ENCODE data around the gene PMIS2.

Gene PMIS2

DNA sequence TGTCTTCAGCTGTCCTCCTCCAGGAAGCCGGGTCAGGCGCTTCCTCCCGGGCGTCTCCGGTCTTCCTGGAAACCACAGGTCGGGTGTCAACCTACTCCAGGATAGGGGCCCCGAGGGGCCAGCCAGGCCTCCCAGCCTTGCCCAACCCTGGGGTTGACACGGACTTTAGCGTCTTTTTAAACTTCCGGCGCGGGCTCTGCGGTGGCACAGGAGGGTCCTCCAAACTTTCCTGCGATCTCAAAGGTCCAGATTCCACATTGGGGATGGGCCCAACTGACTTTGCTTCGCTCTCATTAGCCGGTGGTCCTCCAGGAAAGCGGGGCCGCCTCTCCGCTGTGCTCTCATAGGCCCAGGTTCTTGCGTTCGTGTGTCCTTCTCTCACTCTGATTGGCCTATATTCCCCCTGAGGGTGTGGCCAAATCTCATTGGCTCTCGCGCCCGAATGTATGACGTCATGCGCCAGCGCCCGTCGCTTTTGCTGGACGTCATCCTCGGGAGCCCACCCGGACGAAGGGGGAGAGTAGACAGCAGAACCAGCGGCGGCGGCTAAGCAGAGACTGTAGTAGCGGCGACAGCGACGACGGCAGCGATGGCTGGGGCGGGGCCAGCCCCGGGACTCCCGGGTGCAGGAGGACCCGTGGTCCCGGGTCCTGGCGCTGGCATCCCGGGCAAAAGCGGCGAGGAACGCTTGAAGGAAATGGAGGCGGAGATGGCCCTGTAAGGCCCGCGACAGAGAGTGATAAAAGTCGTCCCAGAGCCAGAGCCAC is 42.8 kb downstream of the PMIS2 start, which contains the start of gene RBM42:
Gene RBM42, plus strand, starts transcription at position 472 of the 767 bp plus-strand sequence. Its CDS starts 118 bp downstream, at position 590.
- DNase-seq (ENCODE audit: low read depth): peak; percentile 95

DNA sequence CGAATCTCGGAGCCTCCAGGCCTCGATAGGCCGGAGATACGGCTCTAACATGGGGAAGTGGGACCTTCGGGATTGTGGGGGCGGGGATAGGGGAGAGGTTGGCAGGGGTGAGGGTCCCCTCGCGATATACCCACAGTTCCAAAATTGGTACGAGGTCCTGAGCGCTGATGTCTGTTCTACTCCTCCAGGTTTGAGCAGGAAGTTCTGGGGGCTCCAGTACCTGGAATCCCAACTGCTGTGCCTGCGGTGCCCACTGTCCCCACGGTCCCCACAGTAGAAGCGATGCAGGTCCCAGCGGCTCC is 43.3 kb downstream of the PMIS2 start:
- no peak for DNase-seq (ENCODE audit: low read depth)

DNA sequence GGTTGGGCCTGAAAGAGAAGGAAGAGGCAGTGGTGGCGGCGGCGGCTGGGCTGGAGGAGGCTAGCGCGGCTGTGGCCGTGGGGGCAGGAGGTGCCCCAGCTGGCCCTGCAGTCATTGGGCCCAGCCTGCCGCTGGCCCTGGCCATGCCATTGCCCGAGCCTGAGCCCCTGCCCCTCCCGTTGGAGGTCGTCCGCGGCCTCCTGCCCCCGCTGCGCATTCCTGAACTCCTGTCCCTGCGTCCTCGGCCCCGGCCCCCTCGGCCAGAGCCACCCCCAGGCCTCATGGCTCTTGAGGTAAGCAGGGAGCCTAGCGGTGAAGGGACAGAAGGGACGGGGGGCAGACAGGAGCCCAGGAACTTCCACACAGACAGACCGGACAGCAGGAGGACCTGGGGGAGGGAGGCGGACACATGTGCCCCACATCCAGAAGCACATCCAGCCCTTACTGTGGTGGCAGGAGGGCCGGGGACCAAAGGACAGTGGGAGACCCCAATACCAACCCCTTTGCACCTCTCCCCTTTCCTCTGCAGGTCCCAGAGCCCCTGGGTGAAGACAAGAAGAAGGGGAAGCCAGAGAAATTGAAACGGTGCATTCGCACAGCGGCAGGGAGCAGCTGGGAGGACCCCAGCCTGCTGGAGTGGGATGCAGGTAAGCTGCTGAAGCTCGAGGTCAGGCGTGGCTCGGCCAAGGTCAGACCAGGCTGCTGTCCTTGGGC is 47.9 kb downstream of the PMIS2 start:
- no peak for DNase-seq (ENCODE audit: low read depth)

DNA sequence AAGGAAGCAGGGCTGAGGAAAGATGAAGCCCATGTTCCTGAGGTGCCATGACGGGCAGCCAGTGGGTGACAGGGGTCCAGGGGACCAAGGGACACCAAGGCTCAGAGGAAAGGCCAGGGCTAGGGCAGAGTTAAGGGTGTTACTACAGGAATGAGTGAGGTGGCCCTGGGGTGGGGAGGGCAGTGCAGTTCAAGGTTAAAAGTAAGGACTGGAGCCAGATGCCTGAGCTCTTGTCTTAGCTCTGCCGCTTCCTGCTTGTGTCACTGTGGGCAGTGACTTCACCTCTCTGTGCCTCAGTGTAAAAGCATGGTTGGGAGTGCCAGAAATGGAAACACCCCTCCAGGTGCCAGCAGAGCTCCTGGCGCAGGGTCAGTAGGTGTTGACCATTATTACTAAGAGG is 50.7 kb downstream of the PMIS2 start:
- no peak for DNase-seq (ENCODE audit: low read depth)
